ENCODE data around the gene KDM4C.

- TF ChIP-seq EZH2 (IDR thresholded peaks at IDR 0.05; ENCODE audit: low read length) (no peak), CTCF (optimal IDR thresholded peaks at IDR 0.05 in 1 of 3, IDR thresholded peaks at IDR 0.05 in 1 of 3, conservative IDR thresholded peaks at IDR 0.05 in 1 of 3; ENCODE audit: extremely low read depth in 1 of 3, insufficient read depth in 2 of 3, low read length in 3 of 3) (no peak)
Observed at GRCh38 chr9:6790866-6791265, 33.1 kb downstream of the KDM4C start.
